WTC11 (cell line): ENCODE measurements around the gene ANKIB1. TPM values are rescaled to one million over a fixed set of nuclear protein-coding genes. Genes with fewer than 3 reads are reported as not detected.

Experiments
- ATAC-seq: fragments of 200-7000 bp; cut with Tn5 transposase; 2 replicates; pipeline ENCODE4 v1.10.0; 2021; ENCODE audit warnings: mild to moderate bottlenecking, moderate library complexity
- CTCF ChIA-PET: fragments of 300-600 bp; sonication (Branson Sonifier 250); formaldehyde crosslinking; loops from one replicate; lab custom pipeline; 2021; ENCODE audit warnings: antibody characterized with exemption; lab: Charles Lee
- POLR2A ChIA-PET: fragments of 350-600 bp; sonication (Branson Sonifier 250); formaldehyde crosslinking; loops from one replicate; lab custom pipeline; 2021; ENCODE audit warnings: antibody characterized with exemption; lab: Charles Lee
- DNase-seq: peaks from one replicate; pipeline ENCODE4 v3.0.0; 2021; ENCODE audit warnings: low spot score
- H3K27ac Mint-ChIP-seq: 2 replicates; pipeline ENCODE4 v1.8.0; 2021; ENCODE audit warnings: mixed read lengths
- H3K27me3 Mint-ChIP-seq: 2 replicates; pipeline ENCODE4 v1.8.0; 2021; ENCODE audit warnings: low read depth, mild to moderate bottlenecking, moderate library complexity, mixed read lengths
- H3K36me3 Mint-ChIP-seq: 2 replicates; pipeline ENCODE4 v1.8.0; 2021; ENCODE audit warnings: mixed read lengths
- H3K4me1 Mint-ChIP-seq: 2 replicates; pipeline ENCODE4 v1.8.0; 2022; ENCODE audit warnings: mixed read lengths
- H3K4me3 Mint-ChIP-seq: 2 replicates; pipeline ENCODE4 v1.8.0; 2021; ENCODE audit warnings: mild to moderate bottlenecking, moderate library complexity, mixed read lengths
- H3K9me3 Mint-ChIP-seq: 2 replicates; pipeline ENCODE4 v1.8.0; 2021; ENCODE audit warnings: mixed read lengths
- ATF6 ChIP-seq: sonication (generic); formaldehyde crosslinking; IDR thresholded peaks from 2 replicates; pipeline ENCODE4 v1.8.1; 2023; ENCODE audit warnings: mild to moderate bottlenecking, missing genetic modification reagents
- CDX4 ChIP-seq: fragments of 250-450 bp; sonication (Bioruptor Pico); IDR thresholded peaks from 2 replicates; pipeline ENCODE4 v1.9.0; 2021; ENCODE audit warnings: moderate library complexity, mild to moderate bottlenecking, inconsistent platforms, borderline replicate concordance
- CTCF ChIP-seq: fragments of 200-600 bp; IDR thresholded peaks from 2 replicates; pipeline ENCODE4 v1.8.0; 2022; ENCODE audit warnings: antibody characterized with exemption
- E2F4 ChIP-seq: sonication (generic); formaldehyde crosslinking; IDR thresholded peaks from 2 replicates; pipeline ENCODE4 v1.8.1; 2022; ENCODE audit warnings: low read depth, mild to moderate bottlenecking, moderate library complexity, missing genetic modification reagents, borderline replicate concordance
- ETV6 ChIP-seq: sonication (generic); formaldehyde crosslinking; IDR thresholded peaks from 2 replicates; pipeline ENCODE4 v1.8.1; 2022; ENCODE audit warnings: mild to moderate bottlenecking, missing genetic modification reagents
- NR1H2 ChIP-seq: sonication (generic); formaldehyde crosslinking; IDR thresholded peaks from 2 replicates; pipeline ENCODE4 v1.9.0; 2021; ENCODE audit warnings: mild to moderate bottlenecking, moderate library complexity, missing genetic modification reagents
- NR2C2 ChIP-seq: sonication (generic); formaldehyde crosslinking; IDR thresholded peaks from 2 replicates; pipeline ENCODE4 v1.8.0; 2022; ENCODE audit warnings: mild to moderate bottlenecking, missing genetic modification reagents
- PREB ChIP-seq: sonication (generic); formaldehyde crosslinking; IDR thresholded peaks from 2 replicates; pipeline ENCODE4 v1.8.1; 2022; ENCODE audit warnings: mild to moderate bottlenecking, missing genetic modification reagents, moderate library complexity, borderline replicate concordance
- RORB ChIP-seq: fragments of 250-450 bp; sonication (Bioruptor Pico); IDR thresholded peaks from 2 replicates; pipeline ENCODE4 v1.9.0; 2021; ENCODE audit warnings: mild to moderate bottlenecking
- ZBTB21 ChIP-seq: sonication (generic); formaldehyde crosslinking; IDR thresholded peaks from 2 replicates; pipeline ENCODE4 v1.8.1; 2023; ENCODE audit warnings: mild to moderate bottlenecking, missing genetic modification reagents, borderline replicate concordance
- ZNF512 ChIP-seq: sonication (generic); formaldehyde crosslinking; IDR thresholded peaks from 2 replicates; pipeline ENCODE4 v1.8.1; 2022; ENCODE audit warnings: missing genetic modification reagents, borderline replicate concordance
- ZSCAN18 ChIP-seq: fragments of 250-450 bp; sonication (Bioruptor Pico); IDR thresholded peaks from 2 replicates; pipeline ENCODE4 v2.1.2; 2022; ENCODE audit warnings: mild to moderate bottlenecking, moderate library complexity
- total RNA-seq: library from RNA; stranded (reverse); gene quantifications from 3 replicates; pipeline ENCODE4 v1.2.3, GENCODE V29; 2021

The ANKIB1 gene
- total RNA-seq, 1 experiment from 2014 or later = 38.5 TPM

GRCh38 chr7:92432299-92432946 lies 186.6 kb downstream of the ANKIB1 start:
- ATAC-seq = no peak

More at GRCh38 chr7:92432299-92432946, 186.6 kb downstream of the ANKIB1 start:
- POLR2A ChIA-PET = no interaction called here
- H3K36me3 Mint-ChIP-seq = no peaks in the 10 kb centered on the region
- TF ChIP-seq ZNF512 (CRISPR knock-in tag) = no peak
- TF ChIP-seq CDX4 (CRISPR knock-in tag) = no peak
- no peak for TF ChIP-seq ETV6 (CRISPR knock-in tag)
- TF ChIP-seq ATF6 (CRISPR knock-in tag) = no peak
- no peak for TF ChIP-seq NR1H2
- no peak for TF ChIP-seq RORB (CRISPR knock-in tag)
- TF ChIP-seq CTCF = no peak
- no peak for TF ChIP-seq NR2C2 (CRISPR knock-in tag)
- no peak for TF ChIP-seq E2F4
- no peak for TF ChIP-seq PREB (CRISPR knock-in tag)
- no peak for TF ChIP-seq ZBTB21 (CRISPR knock-in tag)
- no peak for TF ChIP-seq ZSCAN18 (CRISPR knock-in tag)
- TF ChIP-seq, all 79 proteins: peak for 0
- no peak overlapping the region for H3K27ac Mint-ChIP-seq
- CTCF ChIA-PET = interaction anchor here (1.8 to 4.2 kb wide), 2 partner anchors 8 to 15 kb away, joined by 12 to 14 read pairs; partner anchors contain the start of gene GATAD1
- H3K4me1 Mint-ChIP-seq = peaks cover 13% of the 10 kb centered on the region
- DNase-seq = no peak
- H3K4me3 Mint-ChIP-seq = no peak overlapping the region
- peaks cover 17% of the 10 kb centered on the region for H3K9me3 Mint-ChIP-seq
- no peaks in the 10 kb centered on the region for H3K27me3 Mint-ChIP-seq
